Panc1 (cell line): Measurements from ENCODE around the gene NFYC. TPM values are rescaled to one million over a fixed set of nuclear protein-coding genes. Genes with fewer than 3 reads are reported as not detected.

Experiments used
- ATAC-seq: fragments of 200-7000 bp; cut with Tn5 transposase; 2 replicates; pipeline ENCODE4 v1.9.1; 2020; ENCODE audit warnings: mild to moderate bottlenecking, moderate library complexity
- BruUV-seq: library from RNA; stranded (reverse); fragments of 400-500 nt; replicated peaks from 2 replicates; lab custom pipeline; 2021; lab: Mats Ljungman, UMichigan
- CTCF ChIA-PET: fragments of 300-600 bp; sonication (Branson Sonifier 250); formaldehyde crosslinking; loops from one replicate; lab custom pipeline; 2022; ENCODE audit warnings: antibody characterized with exemption; lab: Charles Lee
- POLR2A ChIA-PET: fragments of 300-600 bp; sonication (Branson Sonifier 250); formaldehyde crosslinking; loops from one replicate; lab custom pipeline; 2022; ENCODE audit warnings: antibody characterized with exemption; lab: Charles Lee
- DNase-seq: peaks from one replicate; pipeline ENCODE4 v3.0.0-alpha.2; 2010; ENCODE audit warnings: low read depth, low spot score
- H3K27ac ChIP-seq: 2 replicates; pipeline ENCODE4 v1.5.1; 2011; ENCODE audit warnings: mild to moderate bottlenecking, low read length, inconsistent platforms
- H3K27me3 ChIP-seq: fragments of 200-500 bp; sonication (Bioruptor generic); 2 replicates; pipeline ENCODE4 v1.6.0; 2014; ENCODE audit warnings: low read length, inconsistent platforms; ENCODE audit not compliant: control insufficient read depth, insufficient read depth
- H3K36me3 ChIP-seq: fragments of 200-500 bp; sonication (Bioruptor generic); 2 replicates; pipeline ENCODE4 v1.5.1; 2014; ENCODE audit warnings: inconsistent platforms, mild to moderate bottlenecking, low read length, moderate library complexity; ENCODE audit not compliant: control insufficient read depth, insufficient read depth
- H3K4me1 ChIP-seq: 2 replicates; pipeline ENCODE4 v1.5.1; 2011; ENCODE audit warnings: inconsistent platforms, mild to moderate bottlenecking, low read length, moderate library complexity; ENCODE audit not compliant: control insufficient read depth, insufficient read depth
- H3K4me3 ChIP-seq, 2 experiments: 2 replicates each; pipeline ENCODE4 v1.5.1; 2011 to 2012; ENCODE audit warnings: low read depth in 2 of 2, low read length in 2 of 2, mild to moderate bottlenecking in 2 of 2, inconsistent platforms in 1 of 2, moderate library complexity in 1 of 2
- H3K9me3 ChIP-seq: fragments of 200-500 bp; sonication (Bioruptor generic); 2 replicates; pipeline ENCODE4 v1.5.1; 2014; ENCODE audit warnings: low read depth, mild to moderate bottlenecking, inconsistent platforms, low read length, moderate library complexity; ENCODE audit not compliant: control insufficient read depth, insufficient read depth
- CTCF ChIP-seq: fragments of 450-650 bp; IDR thresholded peaks from 2 replicates; pipeline ENCODE4 v1.5.1; 2017; ENCODE audit warnings: mild to moderate bottlenecking
- POLR2AphosphoS5 ChIP-seq: IDR thresholded peaks from 2 replicates; pipeline ENCODE4 v1.6.1; 2012; ENCODE audit warnings: mild to moderate bottlenecking, low read depth, low read length, moderate library complexity
- REST ChIP-seq, 2 experiments: IDR thresholded peaks; 2 replicates each; pipeline ENCODE4 v1.6.1; 2011 to 2012; ENCODE audit warnings: low read depth in 2 of 2, control low read depth in 1 of 2, low read length in 1 of 2, mild to moderate bottlenecking in 1 of 2, moderate library complexity in 1 of 2; ENCODE audit not compliant: insufficient read depth in 1 of 2
- SIN3A ChIP-seq: IDR thresholded peaks from 2 replicates; pipeline ENCODE4 v1.6.1; 2012; ENCODE audit warnings: low read depth, mild to moderate bottlenecking, low read length, moderate library complexity, borderline replicate concordance; ENCODE audit not compliant: insufficient read depth
- TCF7L2 ChIP-seq: IDR thresholded peaks from 2 replicates; pipeline ENCODE4 v1.6.1; 2011; ENCODE audit warnings: mild to moderate bottlenecking, low read depth, low read length, inconsistent platforms
- in situ Hi-C: cut with HindIII; loops from 2 replicates; pipeline ENCODE4 v1.10.0; 2016; ENCODE audit warnings: low sequenced_read_pairs, low pct_unique_long_range_greater_than_20kb
- intact Hi-C: fragments of 100-400 bp; cut with micrococcal nuclease; formaldehyde crosslinking; loops from one replicate; pipeline ENCODE4 v1.10.0; 2022; ENCODE audit not compliant: unreplicated experiment
- total RNA-seq: library from RNA; stranded (reverse); gene quantifications from one replicate; pipeline ENCODE4 v1.2.1, GENCODE V29; 2021; ENCODE audit not compliant: unreplicated experiment

The NFYC gene
- total RNA-seq, 1 experiment from 2014 or later, result 81.9 TPM

- no peak for ATAC-seq
- BruUV-seq, result no TSS peak
- no peak for DNase-seq
- H3K9me3 ChIP-seq, result no peaks in the 10 kb centered on the region
- no peaks in the 10 kb centered on the region for H3K4me1 ChIP-seq
- in situ Hi-C loops, result no loop called here
- H3K27ac ChIP-seq, result no peak overlapping the region
- H3K27me3 ChIP-seq, result no peaks in the 10 kb centered on the region
- H3K36me3 ChIP-seq, result peaks cover 20% of the 10 kb centered on the region
- ChIA-PET POLR2A (no interaction called here), CTCF (no interaction called here)
- intact Hi-C loops, result no loop called here
- TF ChIP-seq SIN3A (no peak), TCF7L2 (no peak), POLR2AphosphoS5 (no peak), CTCF (no peak), REST (IDR thresholded peaks at IDR 0.05; ENCODE audit: insufficient read depth in 1 of 2, low read depth in 2 of 2, low read length in 1 of 2) (no peak)
- no peak overlapping the region for H3K4me3 ChIP-seq
Observed at GRCh38 chr1:40766017-40766416, 74.5 kb downstream of the NFYC start.

GRCh38 chr1:40766560-40766959 is 75.1 kb downstream of the NFYC start:
- no TSS peak for BruUV-seq
- CTCF ChIA-PET, result no interaction called here
- Histone ChIP-seq H3K27me3 (no peaks in the 10 kb centered on the region), H3K4me3 (no peak overlapping the region), H3K9me3 (no peaks in the 10 kb centered on the region), H3K27ac (no peak overlapping the region), H3K4me1 (no peaks in the 10 kb centered on the region), H3K36me3 (peaks cover 17% of the 10 kb centered on the region)
- in situ Hi-C loops (no loop called here), intact Hi-C loops (no loop called here)
- no peak for TF ChIP-seq POLR2AphosphoS5
- no peak for TF ChIP-seq CTCF
- TF ChIP-seq TCF7L2, result no peak
- TF ChIP-seq SIN3A, result no peak
- no peak for TF ChIP-seq REST (IDR thresholded peaks at IDR 0.05; ENCODE audit: insufficient read depth in 1 of 2, low read depth in 2 of 2, low read length in 1 of 2)
- DNase-seq, result no peak
- POLR2A ChIA-PET, result no interaction called here
- ATAC-seq, result no peak
